GM23338 (cell line): ENCODE results near the gene PDCD1. TPM values are rescaled to one million over a fixed set of nuclear protein-coding genes. Genes with fewer than 3 reads are reported as not detected.

ENCODE experiments used
- ATAC-seq: fragments of 200-7000 bp; cut with Tn5 transposase; 3 replicates; pipeline ENCODE4 v1.9.1; 2020
- DNase-seq: peaks from one replicate; pipeline ENCODE4 v3.0.0-alpha.2; 2015; ENCODE audit warnings: low spot score
- H2AFZ ChIP-seq: fragments of 200-600 bp; sonication (generic); 2 replicates; pipeline ENCODE4 v1.8.0; 2016; ENCODE audit warnings: antibody characterized with exemption, mild to moderate bottlenecking, moderate library complexity
- H3F3A ChIP-seq: fragments of 200-600 bp; sonication (generic); replicated peaks from 2 replicates; pipeline ENCODE4 v1.8.0; 2017; ENCODE audit warnings: antibody characterized with exemption, mixed run types, low read depth
- H3K27ac ChIP-seq: fragments of 200-600 bp; sonication (generic); 2 replicates; pipeline ENCODE4 v1.6.1; 2016; ENCODE audit warnings: low read depth
- H3K27me3 ChIP-seq: fragments of 200-600 bp; sonication (generic); 2 replicates; pipeline ENCODE4 v1.8.0; 2016; ENCODE audit warnings: mild to moderate bottlenecking, mixed run types, moderate library complexity; ENCODE audit not compliant: insufficient read depth
- H3K36me3 ChIP-seq: fragments of 200-600 bp; sonication (generic); 2 replicates; pipeline ENCODE4 v1.8.0; 2016; ENCODE audit warnings: mild to moderate bottlenecking; ENCODE audit not compliant: insufficient read depth
- H3K4me1 ChIP-seq: fragments of 200-600 bp; sonication (generic); 2 replicates; pipeline ENCODE4 v1.8.0; 2016; ENCODE audit warnings: mild to moderate bottlenecking, moderate library complexity; ENCODE audit not compliant: insufficient read depth
- H3K4me2 ChIP-seq: fragments of 200-600 bp; sonication (generic); 2 replicates; pipeline ENCODE4 v1.7.1; 2017; ENCODE audit warnings: mixed run types
- H3K4me3 ChIP-seq: fragments of 200-600 bp; sonication (generic); 2 replicates; pipeline ENCODE4 v1.6.1; 2016; ENCODE audit warnings: mixed run types
- H3K79me2 ChIP-seq: fragments of 200-600 bp; sonication (generic); replicated peaks from 2 replicates; pipeline ENCODE4 v1.8.0; 2017; ENCODE audit warnings: mild to moderate bottlenecking; ENCODE audit not compliant: insufficient read depth
- H3K9me2 ChIP-seq: fragments of 200-600 bp; sonication (generic); 2 replicates; pipeline ENCODE4 v1.8.0; 2017; ENCODE audit not compliant: insufficient read depth
- H4K20me1 ChIP-seq: fragments of 200-600 bp; sonication (generic); replicated peaks from 2 replicates; pipeline ENCODE4 v1.8.0; 2017; ENCODE audit warnings: mild to moderate bottlenecking; ENCODE audit not compliant: insufficient read depth
- H3K27ac Mint-ChIP-seq: 2 replicates; pipeline ENCODE4 v1.8.0; 2020; ENCODE audit warnings: inconsistent platforms, mild to moderate bottlenecking, moderate library complexity, mixed read lengths
- H3K27me3 Mint-ChIP-seq: 3 replicates; pipeline ENCODE4 v1.8.0; 2022; ENCODE audit warnings: low read depth, mild to moderate bottlenecking, moderate library complexity, mixed read lengths, inconsistent platforms; ENCODE audit not compliant: insufficient read depth, poor library complexity
- H3K36me3 Mint-ChIP-seq: 3 replicates; pipeline ENCODE4 v1.8.0; 2021; ENCODE audit warnings: low read depth, mild to moderate bottlenecking, inconsistent platforms, moderate library complexity, mixed read lengths
- H3K4me1 Mint-ChIP-seq: 3 replicates; pipeline ENCODE4 v1.8.0; 2020; ENCODE audit warnings: mild to moderate bottlenecking, inconsistent platforms, mixed read lengths
- H3K4me3 Mint-ChIP-seq: 3 replicates; pipeline ENCODE4 v1.8.0; 2021; ENCODE audit warnings: moderate library complexity, mild to moderate bottlenecking, inconsistent platforms, mixed read lengths
- H3K9me3 Mint-ChIP-seq: 3 replicates; pipeline ENCODE4 v1.8.0; 2020; ENCODE audit warnings: moderate library complexity, mild to moderate bottlenecking, inconsistent platforms, mixed read lengths
- CREB1 ChIP-seq: fragments of 250-450 bp; sonication (Bioruptor Pico); IDR thresholded peaks from 2 replicates; pipeline ENCODE4 v1.5.0; 2020; ENCODE audit warnings: low read depth, mild to moderate bottlenecking, moderate library complexity
- EZH2 ChIP-seq: fragments of 200-600 bp; sonication (generic); IDR thresholded peaks from one replicate; pipeline ENCODE4 v1.8.0; 2017; ENCODE audit warnings: antibody characterized with exemption, mild to moderate bottlenecking, low read depth; ENCODE audit not compliant: unreplicated experiment
- EZH2phosphoT487 ChIP-seq: fragments of 200-600 bp; sonication (generic); IDR thresholded peaks from one replicate; pipeline ENCODE4 v1.8.1; 2018; ENCODE audit warnings: antibody characterized with exemption; ENCODE audit not compliant: unreplicated experiment
- JUNB ChIP-seq: IDR thresholded peaks from one replicate; pipeline ENCODE4 v1.6.1; 2016; ENCODE audit warnings: antibody characterized with exemption; ENCODE audit not compliant: unreplicated experiment
- NANOG ChIP-seq: IDR thresholded peaks from 2 replicates; pipeline ENCODE4 v1.6.1; 2016; ENCODE audit warnings: antibody characterized with exemption, borderline replicate concordance
- POLR2AphosphoS5 ChIP-seq: IDR thresholded peaks from 2 replicates; pipeline ENCODE4 v1.6.1; 2016; ENCODE audit warnings: antibody characterized with exemption, low read depth
- STAT1 ChIP-seq: IDR thresholded peaks from one replicate; pipeline ENCODE4 v1.6.1; 2016; ENCODE audit warnings: antibody characterized with exemption; ENCODE audit not compliant: unreplicated experiment
- ZNF114 ChIP-seq: fragments of 250-450 bp; sonication (Bioruptor Pico); IDR thresholded peaks from 2 replicates; pipeline ENCODE4 v1.5.0; 2020; ENCODE audit warnings: mild to moderate bottlenecking, moderate library complexity
- ZNF331 ChIP-seq: fragments of 250-450 bp; sonication (Bioruptor Pico); IDR thresholded peaks from 2 replicates; pipeline ENCODE4 v1.5.0; 2020; ENCODE audit warnings: low read depth, mild to moderate bottlenecking, moderate library complexity
- polyA plus RNA-seq: library from polyadenylated mRNA; unstranded; fragments of >200 nt; fragmentation: Nextera tagmentation; extraction: Ambion mirVana; gene quantifications from 2 replicates; pipeline ENCODE4 v1.2.1, GENCODE V29; 2016
- total RNA-seq: library from RNA; depleted of rRNA; stranded (reverse); fragments of >200 nt; shearing (Covaris generic); gene quantifications from 2 replicates; pipeline ENCODE4 v1.2.3, GENCODE V29; 2014
- TF ChIP-seq, protein P1 (sequence below): IDR thresholded peaks from one replicate; pipeline ENCODE4 v1.6.1; 2018; ENCODE audit warnings: antibody characterized with exemption; ENCODE audit not compliant: unreplicated experiment
- TF ChIP-seq, protein P2 (sequence below), 2 experiments: fragments of 200-600 bp in 1 of 2; sonication (generic) in 1 of 2; conservative IDR thresholded peaks; 2 replicates each; pipeline versions ENCODE4 v1.5.1 to v1.6.1; 2016 to 2017; ENCODE audit warnings: antibody characterized with exemption in 2 of 2, low read depth in 2 of 2, mild to moderate bottlenecking in 2 of 2, moderate library complexity in 1 of 2
- TF ChIP-seq, protein P3 (sequence below): IDR thresholded peaks from 2 replicates; pipeline ENCODE4 v1.6.1; 2016; ENCODE audit warnings: antibody characterized with exemption
- TF ChIP-seq, protein P4 (sequence below): fragments of 250-450 bp; sonication (Bioruptor Pico); IDR thresholded peaks from 2 replicates; pipeline ENCODE4 v1.5.0; 2020; ENCODE audit warnings: mild to moderate bottlenecking, moderate library complexity

The PDCD1 gene
- total and polyA plus RNA-seq, 2 experiments from 2014 or later, result 0.34 to 0.38 TPM

DNA sequence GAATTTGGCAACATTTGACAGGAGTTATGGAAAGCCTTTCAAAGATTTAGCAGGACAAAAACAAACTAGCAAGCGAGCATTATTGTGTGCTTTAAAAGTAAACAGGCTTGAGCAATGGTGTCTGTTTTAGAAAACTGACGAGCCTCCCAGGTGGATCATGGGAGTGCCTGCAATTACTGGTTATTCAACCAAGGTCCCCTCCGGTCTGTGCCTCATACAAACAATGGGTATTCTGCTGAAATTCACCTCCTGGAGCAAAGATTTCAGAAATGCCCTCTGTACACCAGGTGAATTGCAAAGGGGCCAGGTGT, 33.2 kb upstream of the PDCD1 start:
- H3K27me3 Mint-ChIP-seq, result peaks cover 24% of the 10 kb centered on the region
- H3K4me1 ChIP-seq, result peaks cover 5% of the 10 kb centered on the region; the same call in 1 of the 2 replicates
- H3K79me2 ChIP-seq, result no peaks in the 10 kb centered on the region
- no peak for ATAC-seq
- no peak overlapping the region for H2AFZ ChIP-seq
- DNase-seq, result no peak
- peaks cover 24% of the 10 kb centered on the region for H3K9me3 Mint-ChIP-seq
- H3K27me3 ChIP-seq, result no peaks in the 10 kb centered on the region
- no peaks in the 10 kb centered on the region for H3K9me2 ChIP-seq
- H3K36me3 ChIP-seq, result no peaks in the 10 kb centered on the region
- H3K36me3 Mint-ChIP-seq, result peaks cover 21% of the 10 kb centered on the region
- H3K27ac Mint-ChIP-seq, result no peak overlapping the region
- peaks cover 21% of the 10 kb centered on the region for H3K4me1 Mint-ChIP-seq
- H3F3A ChIP-seq, result 0 out of 2 replicates have a peak, but pooled peaks cover 3% of the 10 kb centered on the region
- no peaks in the 10 kb centered on the region; the same call in 1 of the 2 replicates for H4K20me1 ChIP-seq
- TF ChIP-seq POLR2AphosphoS5 (no peak), ZNF331 (CRISPR knock-in tag) (no peak), JUNB (no peak), ZNF114 (no peak), CREB1 (no peak), NANOG (no peak), EZH2phosphoT487 (no peak), STAT1 (no peak), EZH2 (no peak)
- TF ChIP-seq, protein P1, sequence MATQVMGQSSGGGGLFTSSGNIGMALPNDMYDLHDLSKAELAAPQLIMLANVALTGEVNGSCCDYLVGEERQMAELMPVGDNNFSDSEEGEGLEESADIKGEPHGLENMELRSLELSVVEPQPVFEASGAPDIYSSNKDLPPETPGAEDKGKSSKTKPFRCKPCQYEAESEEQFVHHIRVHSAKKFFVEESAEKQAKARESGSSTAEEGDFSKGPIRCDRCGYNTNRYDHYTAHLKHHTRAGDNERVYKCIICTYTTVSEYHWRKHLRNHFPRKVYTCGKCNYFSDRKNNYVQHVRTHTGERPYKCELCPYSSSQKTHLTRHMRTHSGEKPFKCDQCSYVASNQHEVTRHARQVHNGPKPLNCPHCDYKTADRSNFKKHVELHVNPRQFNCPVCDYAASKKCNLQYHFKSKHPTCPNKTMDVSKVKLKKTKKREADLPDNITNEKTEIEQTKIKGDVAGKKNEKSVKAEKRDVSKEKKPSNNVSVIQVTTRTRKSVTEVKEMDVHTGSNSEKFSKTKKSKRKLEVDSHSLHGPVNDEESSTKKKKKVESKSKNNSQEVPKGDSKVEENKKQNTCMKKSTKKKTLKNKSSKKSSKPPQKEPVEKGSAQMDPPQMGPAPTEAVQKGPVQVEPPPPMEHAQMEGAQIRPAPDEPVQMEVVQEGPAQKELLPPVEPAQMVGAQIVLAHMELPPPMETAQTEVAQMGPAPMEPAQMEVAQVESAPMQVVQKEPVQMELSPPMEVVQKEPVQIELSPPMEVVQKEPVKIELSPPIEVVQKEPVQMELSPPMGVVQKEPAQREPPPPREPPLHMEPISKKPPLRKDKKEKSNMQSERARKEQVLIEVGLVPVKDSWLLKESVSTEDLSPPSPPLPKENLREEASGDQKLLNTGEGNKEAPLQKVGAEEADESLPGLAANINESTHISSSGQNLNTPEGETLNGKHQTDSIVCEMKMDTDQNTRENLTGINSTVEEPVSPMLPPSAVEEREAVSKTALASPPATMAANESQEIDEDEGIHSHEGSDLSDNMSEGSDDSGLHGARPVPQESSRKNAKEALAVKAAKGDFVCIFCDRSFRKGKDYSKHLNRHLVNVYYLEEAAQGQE, result no peak
- TF ChIP-seq, protein P2, sequence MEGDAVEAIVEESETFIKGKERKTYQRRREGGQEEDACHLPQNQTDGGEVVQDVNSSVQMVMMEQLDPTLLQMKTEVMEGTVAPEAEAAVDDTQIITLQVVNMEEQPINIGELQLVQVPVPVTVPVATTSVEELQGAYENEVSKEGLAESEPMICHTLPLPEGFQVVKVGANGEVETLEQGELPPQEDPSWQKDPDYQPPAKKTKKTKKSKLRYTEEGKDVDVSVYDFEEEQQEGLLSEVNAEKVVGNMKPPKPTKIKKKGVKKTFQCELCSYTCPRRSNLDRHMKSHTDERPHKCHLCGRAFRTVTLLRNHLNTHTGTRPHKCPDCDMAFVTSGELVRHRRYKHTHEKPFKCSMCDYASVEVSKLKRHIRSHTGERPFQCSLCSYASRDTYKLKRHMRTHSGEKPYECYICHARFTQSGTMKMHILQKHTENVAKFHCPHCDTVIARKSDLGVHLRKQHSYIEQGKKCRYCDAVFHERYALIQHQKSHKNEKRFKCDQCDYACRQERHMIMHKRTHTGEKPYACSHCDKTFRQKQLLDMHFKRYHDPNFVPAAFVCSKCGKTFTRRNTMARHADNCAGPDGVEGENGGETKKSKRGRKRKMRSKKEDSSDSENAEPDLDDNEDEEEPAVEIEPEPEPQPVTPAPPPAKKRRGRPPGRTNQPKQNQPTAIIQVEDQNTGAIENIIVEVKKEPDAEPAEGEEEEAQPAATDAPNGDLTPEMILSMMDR (conservative IDR thresholded peaks at IDR 0.05; ENCODE audit: low read depth in 2 of 2), result no peak
- TF ChIP-seq, protein P3, sequence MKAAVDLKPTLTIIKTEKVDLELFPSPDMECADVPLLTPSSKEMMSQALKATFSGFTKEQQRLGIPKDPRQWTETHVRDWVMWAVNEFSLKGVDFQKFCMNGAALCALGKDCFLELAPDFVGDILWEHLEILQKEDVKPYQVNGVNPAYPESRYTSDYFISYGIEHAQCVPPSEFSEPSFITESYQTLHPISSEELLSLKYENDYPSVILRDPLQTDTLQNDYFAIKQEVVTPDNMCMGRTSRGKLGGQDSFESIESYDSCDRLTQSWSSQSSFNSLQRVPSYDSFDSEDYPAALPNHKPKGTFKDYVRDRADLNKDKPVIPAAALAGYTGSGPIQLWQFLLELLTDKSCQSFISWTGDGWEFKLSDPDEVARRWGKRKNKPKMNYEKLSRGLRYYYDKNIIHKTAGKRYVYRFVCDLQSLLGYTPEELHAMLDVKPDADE, result no peak
- TF ChIP-seq, protein P4, sequence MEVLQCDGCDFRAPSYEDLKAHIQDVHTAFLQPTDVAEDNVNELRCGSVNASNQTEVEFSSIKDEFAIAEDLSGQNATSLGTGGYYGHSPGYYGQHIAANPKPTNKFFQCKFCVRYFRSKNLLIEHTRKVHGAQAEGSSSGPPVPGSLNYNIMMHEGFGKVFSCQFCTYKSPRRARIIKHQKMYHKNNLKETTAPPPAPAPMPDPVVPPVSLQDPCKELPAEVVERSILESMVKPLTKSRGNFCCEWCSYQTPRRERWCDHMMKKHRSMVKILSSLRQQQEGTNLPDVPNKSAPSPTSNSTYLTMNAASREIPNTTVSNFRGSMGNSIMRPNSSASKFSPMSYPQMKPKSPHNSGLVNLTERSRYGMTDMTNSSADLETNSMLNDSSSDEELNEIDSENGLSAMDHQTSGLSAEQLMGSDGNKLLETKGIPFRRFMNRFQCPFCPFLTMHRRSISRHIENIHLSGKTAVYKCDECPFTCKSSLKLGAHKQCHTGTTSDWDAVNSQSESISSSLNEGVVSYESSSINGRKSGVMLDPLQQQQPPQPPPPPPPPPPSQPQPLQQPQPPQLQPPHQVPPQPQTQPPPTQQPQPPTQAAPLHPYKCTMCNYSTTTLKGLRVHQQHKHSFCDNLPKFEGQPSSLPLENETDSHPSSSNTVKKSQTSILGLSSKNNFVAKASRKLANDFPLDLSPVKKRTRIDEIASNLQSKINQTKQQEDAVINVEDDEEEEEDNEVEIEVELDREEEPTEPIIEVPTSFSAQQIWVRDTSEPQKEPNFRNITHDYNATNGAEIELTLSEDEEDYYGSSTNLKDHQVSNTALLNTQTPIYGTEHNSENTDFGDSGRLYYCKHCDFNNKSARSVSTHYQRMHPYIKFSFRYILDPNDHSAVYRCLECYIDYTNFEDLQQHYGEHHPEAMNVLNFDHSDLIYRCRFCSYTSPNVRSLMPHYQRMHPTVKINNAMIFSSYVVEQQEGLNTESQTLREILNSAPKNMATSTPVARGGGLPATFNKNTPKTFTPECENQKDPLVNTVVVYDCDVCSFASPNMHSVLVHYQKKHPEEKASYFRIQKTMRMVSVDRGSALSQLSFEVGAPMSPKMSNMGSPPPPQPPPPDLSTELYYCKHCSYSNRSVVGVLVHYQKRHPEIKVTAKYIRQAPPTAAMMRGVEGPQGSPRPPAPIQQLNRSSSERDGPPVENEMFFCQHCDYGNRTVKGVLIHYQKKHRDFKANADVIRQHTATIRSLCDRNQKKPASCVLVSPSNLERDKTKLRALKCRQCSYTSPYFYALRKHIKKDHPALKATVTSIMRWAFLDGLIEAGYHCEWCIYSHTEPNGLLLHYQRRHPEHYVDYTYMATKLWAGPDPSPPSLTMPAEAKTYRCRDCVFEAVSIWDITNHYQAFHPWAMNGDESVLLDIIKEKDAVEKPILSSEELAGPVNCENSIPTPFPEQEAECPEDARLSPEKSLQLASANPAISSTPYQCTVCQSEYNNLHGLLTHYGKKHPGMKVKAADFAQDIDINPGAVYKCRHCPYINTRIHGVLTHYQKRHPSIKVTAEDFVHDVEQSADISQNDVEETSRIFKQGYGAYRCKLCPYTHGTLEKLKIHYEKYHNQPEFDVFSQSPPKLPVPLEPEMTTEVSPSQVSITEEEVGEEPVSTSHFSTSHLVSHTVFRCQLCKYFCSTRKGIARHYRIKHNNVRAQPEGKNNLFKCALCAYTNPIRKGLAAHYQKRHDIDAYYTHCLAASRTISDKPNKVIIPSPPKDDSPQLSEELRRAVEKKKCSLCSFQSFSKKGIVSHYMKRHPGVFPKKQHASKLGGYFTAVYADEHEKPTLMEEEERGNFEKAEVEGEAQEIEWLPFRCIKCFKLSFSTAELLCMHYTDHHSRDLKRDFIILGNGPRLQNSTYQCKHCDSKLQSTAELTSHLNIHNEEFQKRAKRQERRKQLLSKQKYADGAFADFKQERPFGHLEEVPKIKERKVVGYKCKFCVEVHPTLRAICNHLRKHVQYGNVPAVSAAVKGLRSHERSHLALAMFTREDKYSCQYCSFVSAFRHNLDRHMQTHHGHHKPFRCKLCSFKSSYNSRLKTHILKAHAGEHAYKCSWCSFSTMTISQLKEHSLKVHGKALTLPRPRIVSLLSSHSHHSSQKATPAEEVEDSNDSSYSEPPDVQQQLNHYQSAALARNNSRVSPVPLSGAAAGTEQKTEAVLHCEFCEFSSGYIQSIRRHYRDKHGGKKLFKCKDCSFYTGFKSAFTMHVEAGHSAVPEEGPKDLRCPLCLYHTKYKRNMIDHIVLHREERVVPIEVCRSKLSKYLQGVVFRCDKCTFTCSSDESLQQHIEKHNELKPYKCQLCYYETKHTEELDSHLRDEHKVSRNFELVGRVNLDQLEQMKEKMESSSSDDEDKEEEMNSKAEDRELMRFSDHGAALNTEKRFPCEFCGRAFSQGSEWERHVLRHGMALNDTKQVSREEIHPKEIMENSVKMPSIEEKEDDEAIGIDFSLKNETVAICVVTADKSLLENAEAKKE (CRISPR knock-in tag), result no peak
- H3K4me3 Mint-ChIP-seq, result no peak overlapping the region
- H3K27ac ChIP-seq, result no peak overlapping the region
- H3K4me3 ChIP-seq, result no peak overlapping the region
- H3K4me2 ChIP-seq, result no peak overlapping the region
